Dedifferentiated amniotic fluid mesenchymal stem cell (primary cell): ENCODE measurements around the gene HARS1.
"Not testable (repeated sequence)": the region's sequence is repeated elsewhere in the genome, so short reads cannot be mapped to it uniquely, and the experiment has no call there.

Experiments used
- DNase-seq: peaks from one replicate; pipeline ENCODE4 v3.0.0-alpha.2; 2016; ENCODE audit errors: extremely low spot score

HARS1 gene

DNA sequence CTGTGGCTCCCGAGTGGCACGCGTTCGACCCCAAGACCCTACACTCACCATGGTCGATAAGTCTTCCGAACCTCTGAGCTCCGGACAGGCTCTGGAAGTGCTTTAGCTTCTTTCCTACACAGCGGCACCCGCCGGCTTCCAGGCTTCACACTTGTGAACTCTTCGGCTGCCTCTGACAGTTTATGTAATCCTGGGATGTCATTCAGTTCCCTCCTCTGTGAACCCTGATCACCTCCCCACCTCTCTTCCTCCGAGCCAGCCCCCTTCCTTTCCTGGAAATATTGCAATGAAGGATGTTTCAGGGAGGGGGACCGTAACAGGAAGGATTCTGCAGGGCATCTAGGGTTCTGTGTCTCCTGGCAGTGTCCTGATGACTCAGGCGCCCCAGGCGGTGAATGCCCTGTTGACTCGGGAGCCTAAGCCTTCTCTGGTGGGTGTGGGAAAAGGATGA lies 58.1 kb downstream of the HARS1 start, which contains the start of gene CD14:
Gene CD14, minus strand, starts transcription at position 155 of the 451 bp plus-strand sequence. Its CDS starts 104 bp downstream, at position 51.
- no peak for DNase-seq

DNA sequence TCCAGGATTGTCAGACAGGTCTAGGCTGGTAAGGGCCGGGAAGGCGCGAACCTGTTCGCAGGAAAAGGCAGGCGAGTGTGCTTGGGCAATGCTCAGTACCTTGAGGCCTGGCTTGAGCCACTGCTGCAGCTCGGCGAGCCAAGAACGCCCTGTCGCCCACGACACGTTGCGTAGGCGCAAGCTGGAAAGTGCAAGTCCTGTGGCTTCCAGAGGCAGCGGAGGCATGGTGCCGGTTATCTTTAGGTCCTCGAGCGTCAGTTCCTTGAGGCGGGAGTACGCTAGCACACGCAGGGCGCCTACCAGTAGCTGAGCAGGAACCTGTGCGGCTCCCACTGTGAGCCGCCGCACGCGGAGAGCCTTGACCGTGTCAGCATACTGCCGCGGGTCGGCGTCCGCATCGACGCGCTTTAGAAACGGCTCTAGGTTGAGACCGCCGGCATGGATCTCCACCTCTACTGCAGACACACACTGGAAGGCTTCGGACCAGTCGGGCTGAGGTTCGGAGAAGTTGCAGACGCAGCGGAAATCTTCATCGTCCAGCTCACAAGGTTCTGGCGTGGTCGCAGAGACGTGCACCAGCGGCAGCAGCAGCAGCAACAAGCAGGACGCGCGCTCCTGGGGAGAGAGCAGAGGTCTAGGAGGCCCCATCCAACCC lies 58.7 kb downstream of the HARS1 start:
- no peak for DNase-seq

DNA sequence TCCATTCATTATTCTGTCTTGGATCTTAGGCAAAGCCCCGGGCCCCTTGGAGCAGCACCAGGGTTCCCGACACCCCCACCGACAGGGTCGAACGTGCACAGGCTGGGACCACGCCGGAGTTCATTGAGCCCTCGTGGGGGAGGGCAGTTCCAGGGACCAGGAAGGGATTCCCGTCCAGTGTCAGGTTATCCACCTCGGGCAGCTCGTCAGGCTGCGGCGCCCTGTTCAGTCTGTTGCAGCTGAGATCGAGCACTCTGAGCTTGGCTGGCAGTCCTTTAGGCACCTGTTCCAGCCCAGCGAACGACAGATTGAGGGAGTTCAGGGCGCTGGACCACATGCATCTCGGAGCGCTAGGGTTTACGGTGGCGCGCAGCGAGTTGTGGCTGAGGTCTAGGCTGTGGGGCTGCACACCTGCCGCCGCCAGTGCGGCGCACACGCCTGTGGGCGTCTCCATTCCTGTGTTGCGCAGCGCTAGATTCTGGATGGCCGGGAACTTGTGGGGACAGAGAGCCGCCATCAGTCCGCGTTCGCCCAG lies 59.3 kb downstream of the HARS1 start:
- no peak for DNase-seq

DNA sequence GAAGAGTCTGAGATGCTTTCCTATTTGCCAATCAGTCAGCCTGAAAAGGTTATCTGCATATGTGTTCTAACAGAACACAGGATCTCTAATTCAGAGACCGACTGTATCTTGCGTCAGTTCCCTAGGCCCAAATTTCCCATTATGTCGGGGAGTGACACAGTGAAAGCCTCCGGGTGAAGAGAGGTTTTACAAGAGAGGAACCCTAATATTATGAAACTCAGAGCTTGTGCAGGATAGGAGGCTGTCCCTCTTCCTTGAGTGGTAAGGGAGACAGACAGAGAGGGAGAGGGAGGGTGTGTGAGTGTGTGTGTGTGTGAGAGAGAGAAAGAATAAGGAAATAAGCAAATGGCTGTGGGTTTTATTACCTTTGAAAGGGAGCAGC lies 60.1 kb downstream of the HARS1 start:
- DNase-seq, result no peak

DNA sequence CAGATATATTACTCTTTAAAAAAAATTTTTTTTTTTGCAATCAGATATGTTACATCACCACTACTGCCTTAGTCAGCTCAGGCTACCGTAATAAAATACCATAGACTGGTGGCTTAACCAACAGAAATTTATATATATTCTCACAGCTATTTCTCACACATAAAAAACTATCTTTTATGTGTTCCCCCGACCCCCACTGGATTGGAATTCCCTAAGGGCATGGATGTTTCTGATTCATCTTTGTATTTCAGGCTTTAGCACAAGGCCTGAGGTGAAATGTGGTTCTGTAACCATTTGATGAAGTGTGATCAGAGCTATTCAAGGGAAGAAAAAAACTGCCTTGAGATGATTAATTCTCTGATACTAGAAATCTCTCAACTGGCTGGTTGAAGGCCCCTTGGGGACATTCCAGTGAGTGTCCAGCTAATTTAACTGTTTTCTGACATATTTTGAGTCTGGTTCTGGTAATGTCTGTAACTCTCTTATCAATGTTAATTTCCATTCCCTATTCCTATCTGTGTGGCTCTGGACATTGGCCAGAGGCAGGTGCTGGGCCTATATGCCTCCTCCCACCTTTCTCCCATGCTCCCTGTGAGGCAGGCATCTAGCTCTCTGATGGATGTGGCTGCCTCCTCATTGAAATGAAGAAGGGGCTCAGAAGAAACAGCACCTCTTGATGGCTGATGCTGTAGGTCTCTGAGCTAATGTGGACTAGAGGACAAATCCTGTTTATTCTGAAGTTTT lies 60.7 kb downstream of the HARS1 start:
- DNase-seq, result no peak

DNA sequence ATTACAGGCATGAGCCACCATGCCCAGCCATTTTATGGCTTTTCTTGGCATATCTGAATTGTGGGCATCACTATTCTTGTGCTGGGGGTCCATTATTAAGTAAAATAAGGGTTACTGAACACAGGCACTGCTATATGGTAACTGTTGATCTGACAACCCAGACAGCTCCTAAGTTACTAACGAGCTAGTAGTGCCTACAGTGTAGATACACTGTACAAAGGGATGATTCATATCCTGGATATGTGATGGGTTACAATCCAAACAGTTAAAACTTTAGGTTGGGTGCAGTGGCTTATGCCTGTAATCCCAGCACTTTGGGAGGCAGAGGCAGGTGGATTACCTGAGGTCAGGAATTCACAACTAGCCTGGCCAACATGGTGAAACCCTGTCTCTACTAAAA lies 62.5 kb downstream of the HARS1 start:
- DNase-seq, result no peak

DNA sequence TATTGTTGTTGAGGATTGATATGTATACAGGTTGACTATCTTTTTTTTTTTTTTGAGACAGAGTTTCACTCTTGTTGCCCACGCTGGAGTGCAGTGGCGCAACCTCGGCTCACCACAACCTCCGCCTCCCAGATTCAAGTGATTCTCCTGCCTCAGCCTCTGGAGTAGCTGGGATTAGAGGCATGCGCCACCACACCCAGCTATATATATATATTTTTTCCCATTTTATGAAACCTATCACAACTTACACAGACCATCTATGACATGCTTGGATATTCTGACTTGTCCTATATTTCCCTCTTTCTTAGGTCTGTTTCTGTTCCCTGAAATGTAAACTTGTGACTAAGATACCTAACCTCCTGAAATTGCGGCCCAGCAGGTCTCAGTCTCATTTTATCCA lies 63.2 kb downstream of the HARS1 start:
- DNase-seq, result no peak

DNA sequence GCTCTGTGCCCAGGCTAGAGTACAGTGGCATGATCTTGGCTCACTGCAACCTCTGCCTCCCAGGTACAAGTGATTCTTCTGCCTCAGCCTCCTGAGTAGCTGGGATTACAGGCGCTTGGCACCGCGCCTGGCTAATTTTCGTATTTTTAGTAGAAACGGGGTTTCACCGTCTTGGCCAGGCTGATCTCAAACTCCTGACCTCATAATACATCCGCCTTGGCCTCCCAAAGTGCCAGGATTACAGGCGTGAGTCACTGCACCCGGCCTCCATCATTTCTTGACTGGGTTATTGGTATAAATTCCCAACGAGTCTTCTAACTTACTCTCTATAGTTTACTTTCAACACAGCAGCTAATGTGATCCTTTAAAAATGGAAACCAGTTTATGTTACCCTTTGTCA lies 66.3 kb downstream of the HARS1 start:
- not testable (repeated sequence) for DNase-seq
